HG03521 (cell line): ENCODE results near the gene EDIL3.
"Not testable (repeated sequence)": the region's sequence is repeated elsewhere in the genome, so short reads cannot be mapped to it uniquely, and the experiment has no call there.

Source experiments
- ATAC-seq: cut with Tn5 transposase; IDR thresholded peaks from one replicate; pipeline ENCODE4 v1.9.1; 2021; ENCODE audit warnings: mild to moderate bottlenecking, moderate library complexity; ENCODE audit not compliant: unreplicated experiment

Gene EDIL3

GRCh38 chr5:84379749-84380148 is 4.9 kb downstream of the EDIL3 start:
- ATAC-seq = no peak

DNA sequence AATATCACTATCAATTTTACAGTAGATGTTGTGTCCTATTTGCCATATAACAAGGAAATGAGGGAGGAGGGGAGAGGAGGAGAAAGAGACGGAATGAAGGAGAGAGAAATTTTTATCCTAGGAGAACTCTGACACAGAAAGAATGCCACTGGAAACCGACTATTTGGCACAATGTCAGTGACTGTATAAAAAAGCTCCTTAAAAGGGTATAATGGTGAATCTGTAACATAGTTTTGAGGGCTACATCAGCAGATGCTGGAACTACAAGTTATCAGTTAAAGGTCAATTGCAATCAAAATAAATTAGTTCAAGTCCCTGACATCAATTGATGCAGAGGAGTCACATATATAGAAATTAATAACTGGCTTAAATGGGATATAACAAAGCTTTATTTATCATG is 5.7 kb downstream of the EDIL3 start:
- no peak for ATAC-seq

- no peak for ATAC-seq
Measured at GRCh38 chr5:84378420-84378819, 6.3 kb downstream of the EDIL3 start.

GRCh38 chr5:84376346-84376745 is 8.3 kb downstream of the EDIL3 start:
- no peak for ATAC-seq

- ATAC-seq = no peak
Measured at GRCh38 chr5:84374568-84374967, 10.1 kb downstream of the EDIL3 start.

- ATAC-seq = no peak
Measured at GRCh38 chr5:84373506-84373905, 11.2 kb downstream of the EDIL3 start.

- ATAC-seq = no peak
Measured at GRCh38 chr5:84372066-84372695, 12.5 kb downstream of the EDIL3 start.

DNA sequence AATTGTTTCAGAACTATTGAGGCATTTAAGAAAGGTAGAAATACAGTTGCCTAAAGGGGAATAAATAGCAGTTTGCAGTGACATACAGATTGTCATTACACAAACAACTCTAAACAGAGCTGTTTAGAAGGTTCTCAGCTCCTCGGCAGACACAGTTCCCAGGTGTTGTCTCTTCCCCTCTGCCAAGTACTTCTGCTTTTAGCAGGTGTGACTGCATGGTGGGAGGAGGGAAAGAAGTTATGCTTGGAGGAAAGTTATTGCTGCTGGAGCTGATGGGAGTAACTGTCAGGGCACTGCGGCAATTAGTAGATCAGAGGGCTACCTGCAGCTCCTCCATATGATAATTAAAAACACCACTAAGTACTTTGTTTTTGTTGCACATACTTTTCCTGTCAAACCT is 14.5 kb downstream of the EDIL3 start:
- no peak for ATAC-seq

DNA sequence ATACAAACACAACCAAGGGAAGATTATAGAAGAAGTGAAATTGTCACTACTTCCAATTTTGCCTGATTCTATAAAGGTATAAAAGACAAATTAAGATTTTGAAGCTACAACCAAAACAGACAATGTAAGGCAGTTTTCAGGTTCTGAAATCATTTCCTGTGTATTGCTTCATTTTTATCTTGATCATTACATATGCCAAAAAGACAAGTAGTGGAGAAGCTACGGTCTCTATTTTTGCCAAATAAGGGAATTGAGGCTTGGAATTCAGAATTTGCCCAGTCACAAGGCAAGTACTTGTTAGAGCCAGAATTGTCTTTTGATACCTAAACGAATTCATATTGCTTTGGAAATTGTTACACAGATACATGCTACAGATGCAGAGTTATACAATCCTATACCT is 20.6 kb downstream of the EDIL3 start:
- ATAC-seq = no peak

DNA sequence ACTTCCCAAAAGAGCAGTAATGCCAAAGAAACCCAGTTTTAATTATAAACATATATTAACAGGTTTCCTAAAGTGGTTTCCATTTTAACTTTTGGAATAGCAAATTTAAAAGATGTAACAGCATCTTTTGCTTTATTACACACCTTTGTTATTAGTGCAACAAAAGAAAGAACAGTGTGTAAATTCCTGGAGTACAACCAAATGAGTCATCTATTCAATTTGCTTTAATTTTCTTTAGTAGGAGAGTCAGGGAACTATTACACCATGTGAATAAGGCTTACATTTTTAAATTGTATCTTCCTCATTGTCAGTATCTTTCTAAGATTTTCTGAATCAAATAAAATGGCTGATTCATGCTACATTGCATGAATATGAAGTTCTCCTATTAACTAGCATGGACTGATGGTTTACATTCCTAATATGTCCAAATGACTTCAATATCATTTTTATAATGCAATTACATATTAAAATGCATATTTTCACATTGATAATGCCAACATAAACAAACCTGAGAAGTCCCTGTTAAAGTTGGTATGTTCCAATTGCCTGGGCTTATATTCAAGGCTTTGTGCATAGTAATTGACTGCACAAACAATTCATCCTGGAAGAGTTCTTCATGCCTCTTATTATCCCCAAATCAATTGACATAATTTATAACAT is 22.5 kb downstream of the EDIL3 start:
- no peak for ATAC-seq

DNA sequence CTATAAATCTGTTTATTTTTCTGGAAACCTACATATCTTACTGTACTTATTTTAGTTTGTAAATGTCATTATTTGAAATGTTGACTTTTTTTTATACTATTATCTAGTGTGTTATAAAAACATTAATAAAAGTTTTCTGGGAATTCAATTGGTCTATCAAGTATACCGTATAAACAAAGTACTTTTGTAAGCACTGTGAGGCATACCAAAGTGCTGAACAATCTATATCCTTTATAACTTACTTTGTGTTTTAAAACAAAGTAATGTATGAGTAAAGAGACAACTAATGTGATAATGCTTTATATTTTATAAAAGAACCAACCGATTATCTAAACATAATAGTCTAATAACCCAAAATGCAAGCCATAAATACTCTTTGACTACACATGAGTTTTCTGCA is 23.1 kb downstream of the EDIL3 start:
- no peak for ATAC-seq

DNA sequence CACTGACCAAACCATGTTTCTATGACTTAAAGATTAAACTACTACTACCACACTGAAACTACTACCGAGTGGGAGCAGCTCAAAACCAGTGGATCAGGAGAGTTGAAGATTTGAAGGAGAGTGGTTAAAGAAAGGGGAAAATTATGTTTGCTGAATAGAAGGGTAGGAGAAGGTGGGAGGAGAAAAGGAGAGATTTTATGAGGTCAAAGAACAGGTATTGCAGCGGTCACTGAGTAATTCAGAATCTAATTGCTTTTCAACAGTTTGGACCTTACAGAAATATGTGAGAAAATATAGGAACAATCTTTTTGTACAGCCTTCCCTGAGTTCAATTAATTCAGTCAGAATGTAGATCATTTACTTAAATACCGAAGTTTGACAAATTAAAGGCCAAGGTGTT is 24.6 kb downstream of the EDIL3 start:
- no peak for ATAC-seq

GRCh38 chr5:84354101-84354500 is 30.6 kb downstream of the EDIL3 start:
- ATAC-seq = no peak

DNA sequence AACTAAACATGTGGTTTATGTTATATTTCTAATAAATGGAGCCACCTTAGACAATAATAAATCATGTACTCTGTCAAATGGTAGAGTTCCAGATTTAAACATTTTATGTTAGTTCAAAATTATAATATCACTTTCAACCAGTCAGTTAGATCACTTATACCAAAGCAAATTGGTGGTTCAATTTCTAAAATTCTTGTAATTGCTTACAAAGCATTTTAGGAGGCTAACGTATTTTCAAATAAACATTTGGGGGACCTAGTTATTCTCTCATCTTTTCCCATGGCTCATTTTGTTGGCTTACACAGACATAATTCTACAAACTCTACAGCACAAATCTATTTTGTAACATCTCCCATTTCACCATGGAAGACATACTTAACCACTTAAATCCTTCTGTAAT is 39.9 kb downstream of the EDIL3 start:
- ATAC-seq = no peak

DNA sequence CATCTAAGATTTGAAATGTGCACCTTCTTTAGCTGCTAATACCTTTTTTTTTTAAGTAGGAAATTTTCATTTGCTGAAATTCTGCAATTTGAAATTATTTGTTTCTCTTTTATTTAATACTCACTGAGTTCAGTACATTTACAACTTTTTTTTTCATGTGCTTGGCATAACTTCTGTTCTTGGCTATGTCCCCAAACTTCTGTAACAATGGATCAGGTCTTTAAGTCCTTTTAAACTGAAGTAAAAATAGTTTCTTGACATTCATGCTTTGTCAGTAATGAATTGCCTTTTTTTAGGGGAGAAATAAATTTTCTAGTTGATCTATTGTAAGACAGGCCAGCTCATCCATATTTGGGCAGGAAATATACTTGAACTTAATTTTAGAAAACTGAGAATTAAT is 41.5 kb downstream of the EDIL3 start:
- ATAC-seq = no peak

- no peak for ATAC-seq
Measured at GRCh38 chr5:84332106-84332505, 52.6 kb downstream of the EDIL3 start.

DNA sequence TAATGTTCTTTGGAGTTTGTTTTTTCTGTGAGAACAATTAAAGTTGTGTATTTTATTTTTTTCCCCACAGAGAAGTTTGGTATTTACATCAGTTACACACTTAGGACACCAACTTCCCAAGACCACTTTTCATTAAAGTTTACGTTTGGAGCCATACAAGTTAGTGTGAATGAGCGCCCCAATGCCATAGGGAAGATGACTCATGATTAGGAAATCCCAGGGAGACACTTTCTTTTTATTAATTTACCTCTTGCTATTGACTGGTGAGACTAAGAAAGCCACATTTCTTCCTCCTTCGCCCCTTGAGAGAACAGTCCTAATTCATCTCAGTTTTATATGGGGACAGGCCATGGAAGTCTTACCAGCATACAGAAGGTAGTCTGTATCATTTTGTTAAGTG is 57.1 kb downstream of the EDIL3 start:
- ATAC-seq = no peak

DNA sequence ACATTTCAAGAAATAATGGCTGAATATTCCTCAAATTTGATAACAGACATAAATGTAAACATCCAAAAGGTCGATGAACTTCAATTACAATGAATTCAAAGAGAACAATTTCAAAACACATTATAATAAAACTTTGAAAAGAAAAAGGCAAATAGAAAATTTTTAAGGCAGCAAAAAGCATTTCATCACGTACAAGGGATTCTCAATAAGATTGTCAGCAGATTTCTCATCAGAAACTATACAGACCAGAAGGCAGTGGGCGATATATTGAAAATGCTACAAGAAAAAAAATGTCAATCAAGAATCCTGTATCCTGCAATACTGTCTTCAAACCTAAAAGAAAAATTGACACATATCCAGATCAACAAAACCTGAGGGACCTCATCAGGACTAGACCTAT is 62.0 kb downstream of the EDIL3 start:
- no peak for ATAC-seq

DNA sequence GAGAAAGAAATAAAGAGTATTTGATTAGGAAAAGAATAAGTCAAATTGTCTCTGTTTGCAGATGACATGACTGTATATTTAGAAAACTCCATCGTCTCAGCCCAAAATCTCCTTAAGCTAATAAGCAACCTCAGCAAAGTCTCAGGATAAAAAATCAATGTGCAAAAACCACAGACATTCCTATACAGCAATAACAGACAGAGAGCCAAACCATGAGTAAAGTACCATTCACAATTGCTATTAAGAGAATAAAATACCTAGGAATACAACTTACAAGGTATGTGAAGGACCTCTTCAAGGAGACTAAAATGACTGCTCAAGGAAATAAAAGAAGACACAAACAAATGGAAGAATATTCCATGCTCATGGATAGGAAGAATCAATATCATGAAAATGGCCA is 66.9 kb downstream of the EDIL3 start:
- ATAC-seq = not testable (repeated sequence)

GRCh38 chr5:84312280-84312679 is 72.4 kb downstream of the EDIL3 start:
- ATAC-seq = not testable (repeated sequence)

DNA sequence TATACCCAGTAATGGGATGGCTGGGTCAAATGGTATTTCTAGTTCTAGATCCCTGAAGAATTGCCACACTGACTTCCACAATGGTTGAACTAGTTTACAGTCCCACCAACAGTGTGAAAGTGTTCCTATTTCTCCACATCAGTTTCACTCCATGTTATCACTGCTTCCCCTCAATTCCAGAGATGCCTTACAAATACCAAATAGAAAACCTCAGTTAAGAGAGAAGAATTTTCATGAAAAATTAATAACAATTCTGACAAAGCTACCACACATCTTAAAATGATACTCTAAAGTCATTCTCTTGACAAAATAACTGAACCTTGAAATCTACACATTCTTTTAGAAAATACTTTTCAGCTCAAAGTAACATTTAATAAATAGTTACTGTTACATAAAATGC is 74.8 kb downstream of the EDIL3 start:
- ATAC-seq = not testable (repeated sequence)

GRCh38 chr5:84306601-84307000 is 78.1 kb downstream of the EDIL3 start:
- ATAC-seq = no peak

GRCh38 chr5:84304599-84304998 is 80.1 kb downstream of the EDIL3 start:
- ATAC-seq = no peak
